SJCRH30 (cell line): ENCODE data around the gene SEMA3A. TPM values are rescaled to one million over a fixed set of nuclear protein-coding genes. Genes with fewer than 3 reads are reported as not detected.
A peak's percentile ranks its signal among the peaks of the same experiment; 100 is the strongest.
"Not testable (repeated sequence)": the region's sequence is repeated elsewhere in the genome, so short reads cannot be mapped to it uniquely, and the experiment has no call there.

ENCODE experiments used
- DNase-seq, 2 experiments: peaks; one replicate each; pipeline ENCODE4 v3.0.0-alpha.2; 2015 to 2020
- H3K27ac ChIP-seq: fragments of 250-450 bp; sonication (Bioruptor Pico); 2 replicates; pipeline ENCODE4 v1.5.1; 2020; ENCODE audit warnings: mild to moderate bottlenecking, moderate library complexity
- H3K27me3 ChIP-seq: fragments of 250-450 bp; sonication (Bioruptor Pico); 2 replicates; pipeline ENCODE4 v1.5.1; 2020; ENCODE audit warnings: mild to moderate bottlenecking, moderate library complexity
- H3K36me3 ChIP-seq: fragments of 250-450 bp; sonication (Bioruptor Pico); 2 replicates; pipeline ENCODE4 v1.5.1; 2020; ENCODE audit warnings: mild to moderate bottlenecking, moderate library complexity
- H3K4me1 ChIP-seq: fragments of 250-450 bp; sonication (Bioruptor Pico); 2 replicates; pipeline ENCODE4 v1.5.1; 2020; ENCODE audit warnings: mild to moderate bottlenecking, moderate library complexity
- H3K4me3 ChIP-seq: fragments of 250-450 bp; sonication (Bioruptor Pico); 2 replicates; pipeline ENCODE4 v1.5.1; 2020; ENCODE audit warnings: mild to moderate bottlenecking, moderate library complexity
- H3K9me3 ChIP-seq: fragments of 250-450 bp; sonication (Bioruptor Pico); replicated peaks from 2 replicates; pipeline ENCODE4 v1.5.1; 2020; ENCODE audit warnings: mild to moderate bottlenecking, moderate library complexity
- total RNA-seq: library from RNA; depleted of rRNA; stranded (reverse); fragments of >200 nt; shearing (Covaris generic); gene quantifications from 2 replicates; pipeline ENCODE4 v1.2.3, GENCODE V29; 2014

Gene SEMA3A
- total RNA-seq, 1 experiment from 2014 or later, result 19.4 TPM

- no peaks in the 10 kb centered on the region for H3K27me3 ChIP-seq
- H3K4me1 ChIP-seq, result no peaks in the 10 kb centered on the region
- H3K36me3 ChIP-seq, result no peaks in the 10 kb centered on the region; the same call in 1 of the 2 replicates
- H3K4me3 ChIP-seq, result no peak overlapping the region
- H3K9me3 ChIP-seq, result no peaks in the 10 kb centered on the region
- H3K27ac ChIP-seq, result no peak overlapping the region
- no peak for DNase-seq
Measured at GRCh38 chr7:84154991-84155781, 39.4 kb downstream of the SEMA3A start.

DNA sequence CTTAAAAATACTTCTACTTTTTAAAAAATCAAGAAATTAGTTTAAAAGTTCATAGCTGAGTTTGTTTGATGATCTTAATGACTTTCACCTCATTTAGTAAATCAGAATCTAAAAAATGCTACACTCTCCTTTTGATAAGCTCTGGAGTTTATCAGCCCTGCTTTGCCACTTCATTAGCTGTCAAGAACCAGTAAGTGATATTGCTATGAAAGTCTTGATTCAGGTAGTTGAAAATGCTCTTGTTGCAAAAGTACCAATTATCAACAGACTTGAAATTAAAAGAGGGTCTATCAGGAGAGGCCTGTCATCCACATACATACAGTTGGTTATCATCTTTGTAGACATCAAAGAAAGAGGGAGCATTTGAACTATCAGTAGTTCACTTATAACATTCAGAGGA, 41.6 kb downstream of the SEMA3A start:
- Histone ChIP-seq H3K4me3 (no peak overlapping the region), H3K9me3 (no peaks in the 10 kb centered on the region), H3K27ac (no peak overlapping the region), H3K27me3 (no peaks in the 10 kb centered on the region), H3K36me3 (no peaks in the 10 kb centered on the region; the same call in 1 of the 2 replicates), H3K4me1 (no peaks in the 10 kb centered on the region)
- no peak for DNase-seq

DNA sequence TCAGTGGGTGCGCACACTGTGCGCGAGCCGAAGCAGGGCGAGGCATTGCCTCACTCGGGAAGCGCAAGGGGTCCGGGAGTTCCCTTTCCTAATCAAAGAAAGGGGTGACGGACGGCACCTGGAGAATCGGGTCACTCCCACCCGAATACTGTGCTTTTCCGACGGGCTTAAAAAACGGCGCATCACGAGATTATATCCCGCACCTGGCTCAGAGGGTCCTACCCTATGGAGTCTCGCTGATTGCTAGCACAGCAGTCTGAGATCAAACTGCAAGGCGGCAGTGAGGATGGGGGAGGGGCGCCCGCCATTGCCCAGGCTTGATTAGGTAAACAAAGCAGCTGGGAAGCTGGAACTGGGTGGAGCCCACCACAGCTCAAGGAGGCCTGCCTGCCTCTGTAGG, 44.2 kb downstream of the SEMA3A start:
- not testable (repeated sequence) for H3K27ac ChIP-seq, H3K4me1 ChIP-seq, H3K27me3 ChIP-seq, H3K9me3 ChIP-seq, H3K4me3 ChIP-seq, H3K36me3 ChIP-seq, DNase-seq

GRCh38 chr7:84149573-84149972, 45.0 kb downstream of the SEMA3A start:
- H3K4me3 ChIP-seq, result no peak overlapping the region
- no peak for DNase-seq
- no peaks in the 10 kb centered on the region for H3K4me1 ChIP-seq
- no peaks in the 10 kb centered on the region; the same call in 1 of the 2 replicates for H3K36me3 ChIP-seq
- no peak overlapping the region for H3K27ac ChIP-seq
- no peaks in the 10 kb centered on the region for H3K9me3 ChIP-seq
- H3K27me3 ChIP-seq, result no peaks in the 10 kb centered on the region

DNA sequence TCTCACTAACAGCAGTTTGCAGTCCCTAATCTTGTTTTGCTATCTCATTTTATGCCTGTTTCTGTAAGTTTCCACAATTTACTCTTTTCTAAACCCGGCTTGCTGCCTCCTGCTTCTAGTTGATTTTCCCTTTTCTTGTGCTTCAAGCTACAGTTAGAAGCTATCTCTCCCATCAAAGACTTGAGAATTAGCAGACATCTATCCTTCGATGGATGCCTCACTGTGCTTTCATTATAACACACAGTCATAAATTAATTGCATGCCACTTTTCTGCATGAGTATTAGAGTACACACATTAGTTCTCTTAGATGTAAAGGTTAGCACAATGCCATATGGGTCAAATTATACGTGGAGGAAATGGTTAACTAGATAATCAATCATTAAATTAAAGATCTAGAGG, 48.7 kb downstream of the SEMA3A start:
- H3K9me3 ChIP-seq, result no peaks in the 10 kb centered on the region
- H3K4me1 ChIP-seq, result no peaks in the 10 kb centered on the region
- no peaks in the 10 kb centered on the region for H3K27me3 ChIP-seq
- no peak overlapping the region for H3K27ac ChIP-seq
- no peak for DNase-seq
- H3K36me3 ChIP-seq, result no peaks in the 10 kb centered on the region
- H3K4me3 ChIP-seq, result no peak overlapping the region

- no peaks in the 10 kb centered on the region for H3K4me1 ChIP-seq
Measured at GRCh38 chr7:84144935-84145334, 49.7 kb downstream of the SEMA3A start.

GRCh38 chr7:84144480-84144879, 50.1 kb downstream of the SEMA3A start:
- Histone ChIP-seq H3K36me3 (no peaks in the 10 kb centered on the region), H3K27ac (no peak overlapping the region), H3K4me1 (no peaks in the 10 kb centered on the region), H3K27me3 (no peaks in the 10 kb centered on the region), H3K9me3 (no peaks in the 10 kb centered on the region), H3K4me3 (no peak overlapping the region)
- no peak for DNase-seq

More at GRCh38 chr7:84144935-84145334, 49.7 kb downstream of the SEMA3A start:
- H3K9me3 ChIP-seq, result no peaks in the 10 kb centered on the region
- no peak for DNase-seq
- no peak overlapping the region for H3K4me3 ChIP-seq
- no peaks in the 10 kb centered on the region for H3K36me3 ChIP-seq
- H3K27ac ChIP-seq, result no peak overlapping the region
- no peaks in the 10 kb centered on the region for H3K27me3 ChIP-seq

DNA sequence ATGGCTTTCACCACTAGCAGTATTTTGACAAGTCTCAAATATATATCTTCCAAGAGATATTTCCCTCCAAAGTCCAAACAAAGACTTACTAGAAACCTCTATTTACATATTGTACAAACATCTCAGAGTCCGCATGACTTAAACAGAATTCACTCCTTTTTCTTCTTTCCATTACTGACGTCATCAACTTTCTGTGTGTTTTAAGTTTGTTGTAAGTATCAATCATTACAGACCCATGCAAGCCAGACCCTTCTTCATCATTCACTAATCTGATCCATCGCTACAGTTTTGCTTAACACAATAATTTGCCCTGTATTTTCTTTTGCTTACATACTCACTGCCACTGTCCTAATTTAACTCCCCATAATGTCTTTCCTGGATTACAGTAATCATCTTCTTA, 51.9 kb downstream of the SEMA3A start:
- Histone ChIP-seq H3K36me3 (no peaks in the 10 kb centered on the region), H3K27ac (no peak overlapping the region), H3K9me3 (no peaks in the 10 kb centered on the region), H3K4me1 (no peaks in the 10 kb centered on the region), H3K4me3 (no peak overlapping the region), H3K27me3 (no peaks in the 10 kb centered on the region)
- no peak for DNase-seq

DNA sequence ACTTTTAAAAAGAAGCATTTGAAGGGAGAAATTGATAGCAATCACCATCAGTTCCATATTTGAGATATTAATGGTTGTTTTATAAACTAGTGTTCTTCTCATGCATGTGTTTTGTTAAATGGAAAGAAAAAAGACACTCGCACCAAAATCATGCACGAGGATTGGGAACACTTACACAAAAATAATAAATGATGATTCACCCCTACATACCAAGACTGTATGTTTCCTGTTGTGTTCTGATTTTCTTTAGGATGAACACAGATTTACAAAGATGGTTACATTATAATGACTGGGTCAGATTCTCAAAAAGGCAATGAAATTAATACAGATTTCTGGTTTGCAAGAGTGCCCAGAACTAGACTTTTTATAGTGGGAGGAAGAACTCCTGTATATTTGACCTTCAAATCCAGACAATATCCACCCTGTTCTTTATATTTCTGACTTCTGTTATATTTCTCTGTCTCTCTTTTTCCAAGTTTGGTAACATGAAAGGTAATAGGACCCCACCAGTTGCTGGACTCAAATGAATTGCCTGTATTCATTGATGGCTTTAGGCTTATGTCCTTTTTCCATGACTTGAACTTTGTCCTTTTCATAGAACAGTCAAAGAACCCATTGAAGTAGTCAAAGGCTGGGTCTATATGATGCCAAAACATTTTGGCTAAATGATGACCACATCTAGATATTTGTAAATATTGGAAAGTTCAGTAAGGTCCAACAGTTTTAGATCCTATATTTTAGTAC, 54.4 kb downstream of the SEMA3A start:
- H3K27me3 ChIP-seq, result no peaks in the 10 kb centered on the region
- no peaks in the 10 kb centered on the region for H3K9me3 ChIP-seq
- H3K4me3 ChIP-seq, result no peak overlapping the region
- H3K27ac ChIP-seq, result no peak overlapping the region
- H3K4me1 ChIP-seq, result no peaks in the 10 kb centered on the region
- H3K36me3 ChIP-seq, result no peaks in the 10 kb centered on the region
- peak in 1 of 2 experiments; percentile 20 for DNase-seq

DNA sequence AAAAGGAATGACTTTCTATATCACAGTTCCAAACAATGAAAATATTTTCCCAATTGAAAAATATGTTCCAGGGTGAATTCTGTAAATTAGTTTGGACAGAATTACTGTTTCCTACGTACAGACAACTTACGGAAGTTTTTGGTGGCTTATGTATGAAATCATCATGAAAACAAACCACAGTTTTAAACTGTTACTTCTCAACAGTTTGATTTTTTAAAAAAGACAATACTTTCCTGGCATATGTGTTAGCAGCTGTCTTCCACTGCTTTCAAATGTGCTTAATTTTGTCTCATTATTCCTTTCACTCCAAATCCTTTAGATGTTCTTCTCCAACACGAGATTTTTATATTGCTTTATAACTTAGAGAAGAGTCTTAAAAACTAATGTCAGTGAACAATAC, 56.2 kb downstream of the SEMA3A start:
- Histone ChIP-seq H3K9me3 (no peaks in the 10 kb centered on the region), H3K36me3 (peaks cover under 1% of the 10 kb centered on the region; the same call in 1 of the 2 replicates), H3K4me1 (no peaks in the 10 kb centered on the region), H3K4me3 (no peak overlapping the region), H3K27me3 (no peaks in the 10 kb centered on the region), H3K27ac (no peak overlapping the region)
- no peak for DNase-seq

- no peak for DNase-seq
Measured at GRCh38 chr7:84137812-84138211, 56.8 kb downstream of the SEMA3A start.

DNA sequence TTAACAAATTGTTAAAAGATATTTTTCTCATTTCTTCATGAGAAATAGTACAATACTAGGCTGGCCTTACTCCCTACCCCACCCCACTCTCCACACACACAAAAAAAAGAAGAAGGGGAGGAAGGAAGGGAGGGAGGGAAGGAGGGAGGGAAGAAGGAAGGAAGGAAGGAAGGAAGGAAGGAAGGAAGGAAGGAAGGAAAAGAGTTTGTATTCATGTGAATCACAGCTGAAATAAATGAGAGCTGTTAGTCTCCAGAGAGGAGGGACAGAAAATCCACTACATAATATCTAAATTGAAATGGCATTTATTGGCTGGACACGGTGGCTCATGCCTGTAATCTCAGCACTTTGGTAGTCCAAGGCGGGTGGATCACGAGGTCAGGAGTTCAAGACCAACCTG, 57.8 kb downstream of the SEMA3A start:
- Histone ChIP-seq H3K27ac (no peak overlapping the region), H3K4me1 (no peaks in the 10 kb centered on the region), H3K9me3 (no peaks in the 10 kb centered on the region), H3K4me3 (no peak overlapping the region), H3K27me3 (no peaks in the 10 kb centered on the region), H3K36me3 (peaks cover 3% of the 10 kb centered on the region; the same call in 1 of the 2 replicates)
- no peak for DNase-seq

More at GRCh38 chr7:84137812-84138211, 56.8 kb downstream of the SEMA3A start:
- H3K27ac ChIP-seq, result no peak overlapping the region
- no peaks in the 10 kb centered on the region for H3K9me3 ChIP-seq
- no peaks in the 10 kb centered on the region for H3K27me3 ChIP-seq
- H3K4me3 ChIP-seq, result no peak overlapping the region
- H3K36me3 ChIP-seq, result peaks cover 3% of the 10 kb centered on the region; the same call in 1 of the 2 replicates
- no peaks in the 10 kb centered on the region for H3K4me1 ChIP-seq

- no peaks in the 10 kb centered on the region for H3K9me3 ChIP-seq
- no peaks in the 10 kb centered on the region for H3K4me1 ChIP-seq
- no peaks in the 10 kb centered on the region for H3K27me3 ChIP-seq
- H3K4me3 ChIP-seq, result no peak overlapping the region
- H3K36me3 ChIP-seq, result peaks cover 3% of the 10 kb centered on the region; the same call in 1 of the 2 replicates
- DNase-seq, result no peak
- H3K27ac ChIP-seq, result no peak overlapping the region
Measured at GRCh38 chr7:84136336-84136735, 58.3 kb downstream of the SEMA3A start.

DNA sequence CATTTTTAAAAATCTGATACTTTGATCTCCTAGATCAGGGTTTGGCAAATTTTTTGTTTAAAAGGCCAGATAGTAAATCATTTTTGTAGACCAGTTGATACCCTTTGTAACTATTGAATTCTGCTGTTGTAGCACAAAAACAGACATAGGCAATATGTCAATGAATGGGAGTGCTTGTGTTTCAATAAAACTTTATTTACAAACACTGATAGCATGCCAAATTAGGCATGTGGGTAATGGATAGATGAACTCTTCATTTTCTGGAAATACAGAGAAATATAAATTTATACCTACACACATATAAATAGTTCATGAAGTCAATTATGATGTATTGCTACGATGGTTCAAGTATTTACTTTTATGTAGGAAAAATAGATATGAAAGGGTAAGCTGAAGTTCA, 60.4 kb downstream of the SEMA3A start:
- Histone ChIP-seq H3K4me1 (no peaks in the 10 kb centered on the region), H3K4me3 (no peak overlapping the region), H3K36me3 (peaks cover 3% of the 10 kb centered on the region; the same call in 1 of the 2 replicates), H3K27ac (no peak overlapping the region), H3K27me3 (no peaks in the 10 kb centered on the region), H3K9me3 (no peaks in the 10 kb centered on the region; the same call in 1 of the 2 replicates)
- DNase-seq, result no peak

DNA sequence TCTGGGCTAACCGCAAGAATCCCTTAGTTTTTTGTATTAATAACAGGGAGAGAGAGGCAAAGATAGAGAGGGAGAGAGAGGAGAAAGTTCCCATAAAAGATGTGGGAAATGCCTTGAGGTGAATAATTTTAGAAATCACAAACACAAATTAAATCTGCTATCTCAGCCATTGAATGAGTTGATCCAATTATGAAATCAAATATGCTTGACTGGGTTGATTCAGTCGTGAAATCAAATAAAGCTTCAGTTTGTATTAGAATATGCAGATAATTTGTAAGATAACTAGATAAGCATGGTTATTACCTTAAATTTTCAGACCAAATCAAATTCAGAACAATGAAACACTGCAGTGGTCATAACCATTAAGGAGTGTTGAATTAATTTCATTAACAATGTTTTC, 68.9 kb downstream of the SEMA3A start:
- Histone ChIP-seq H3K4me3 (no peak overlapping the region), H3K9me3 (no peaks in the 10 kb centered on the region; the same call in 1 of the 2 replicates), H3K27me3 (no peaks in the 10 kb centered on the region), H3K27ac (no peak overlapping the region), H3K36me3 (no peaks in the 10 kb centered on the region), H3K4me1 (peaks cover 16% of the 10 kb centered on the region)
- no peak for DNase-seq
